Right lung (tissue), 10 donors: ENCODE data around the gene ICA1L. TPM values are rescaled to one million over a fixed set of nuclear protein-coding genes. Genes with fewer than 3 reads are reported as not detected.
"Not testable (repeated sequence)": the region's sequence is repeated elsewhere in the genome, so short reads cannot be mapped to it uniquely, and the experiment has no call there.

Source experiments
- DNase-seq, 2 donors: peaks; one replicate each; pipeline ENCODE4 v3.0.0-alpha.2; 2013
- long read RNA-seq, 8 donors: transcript quantifications; one replicate each; lab custom pipeline, GENCODE V29; 2026
- polyA plus RNA-seq, 5 donors: library from polyadenylated mRNA; unstranded; fragments of 120-200 nt; gene quantifications; one replicate each; pipeline versions ENCODE4 v1.2.1 to v1.2.3, GENCODE V29; 2013; ENCODE audit warnings: inconsistent platforms in 1 of 5, low replicate concordance in 1 of 5; ENCODE audit not compliant: insufficient read length in 5 of 5, insufficient read depth in 1 of 5

The ICA1L gene
- 10 to 100 TPM; 10.7 to 23.4 (median 21.1) TPM for polyA plus RNA-seq
- long read RNA-seq, donor 1, result 0 reads
- long read RNA-seq, donor 2, partial matches to known transcripts, result 0 of 1 reads
- long read RNA-seq, donor 2, other reads (novel, unspliced or antisense), result 0 of 1 reads
- long read RNA-seq, donor 3, partial matches to known transcripts, result 0 of 1 reads
- long read RNA-seq, donor 3, other reads (novel, unspliced or antisense), result 0 of 1 reads
- long read RNA-seq, donor 4, partial matches to known transcripts, result 0 of 1 reads
- long read RNA-seq, donor 4, other reads (novel, unspliced or antisense), result 0 of 1 reads
- long read RNA-seq, donor 5, partial matches to known transcripts, result 0 of 1 reads
- long read RNA-seq, donor 5, other reads (novel, unspliced or antisense), result 0 of 1 reads
- long read RNA-seq, donor 6, partial matches to known transcripts, result 0 of 1 reads
- long read RNA-seq, donor 6, other reads (novel, unspliced or antisense), result 0 of 1 reads
- long read RNA-seq, donor 7, result 0 reads
- long read RNA-seq, donor 8, partial matches to known transcripts, result 0 of 1 reads
- long read RNA-seq, donor 8, other reads (novel, unspliced or antisense), result 0 of 1 reads

DNA sequence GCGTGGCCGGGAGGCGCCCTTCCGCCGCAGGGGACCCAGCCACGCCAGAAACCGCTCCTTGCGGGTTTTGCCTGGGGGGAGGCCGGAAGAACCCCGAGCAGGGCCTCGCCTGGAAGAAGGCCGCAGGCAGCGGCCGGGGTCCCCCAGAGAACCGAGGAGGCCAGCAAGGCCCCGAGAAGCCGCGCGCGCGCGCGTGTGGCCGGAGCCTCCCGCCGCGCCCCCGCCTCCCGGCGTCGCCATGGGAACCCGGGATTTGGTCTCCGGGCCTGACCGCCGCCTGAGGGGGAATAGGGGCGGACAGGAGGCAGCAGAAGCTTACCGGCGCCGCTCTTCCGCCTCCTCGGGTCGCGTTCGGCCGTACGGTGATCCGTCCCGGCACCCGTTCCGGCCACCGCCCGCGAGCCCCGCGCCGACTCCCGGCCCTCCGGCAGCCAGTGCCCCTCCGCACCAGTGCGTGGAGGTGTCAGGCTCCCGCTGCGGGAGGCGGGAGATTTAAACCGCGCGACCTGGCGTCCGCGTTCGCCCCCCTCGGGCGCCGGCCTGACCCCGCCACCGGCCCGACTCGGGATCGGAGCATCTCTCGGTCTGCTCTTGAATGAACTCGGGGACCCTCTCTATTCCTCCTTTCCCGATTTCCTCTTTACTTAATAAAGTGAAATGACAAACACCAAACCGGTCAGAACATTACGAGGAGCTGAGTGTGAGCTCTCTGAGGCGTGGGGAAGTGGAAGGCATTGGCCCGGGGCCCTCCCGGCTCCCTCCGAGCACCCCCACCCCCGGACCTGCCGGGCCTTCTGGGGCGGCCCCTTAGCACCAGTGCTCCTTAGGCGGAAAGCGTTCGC, at the start of gene ICA1L:
TSS of gene ICA1L (minus strand) at position 467 of the 842 bp plus-strand sequence. CDS start 42,757 bp downstream, outside the sequence.
- peak; percentile 85 to 87 for DNase-seq

DNA sequence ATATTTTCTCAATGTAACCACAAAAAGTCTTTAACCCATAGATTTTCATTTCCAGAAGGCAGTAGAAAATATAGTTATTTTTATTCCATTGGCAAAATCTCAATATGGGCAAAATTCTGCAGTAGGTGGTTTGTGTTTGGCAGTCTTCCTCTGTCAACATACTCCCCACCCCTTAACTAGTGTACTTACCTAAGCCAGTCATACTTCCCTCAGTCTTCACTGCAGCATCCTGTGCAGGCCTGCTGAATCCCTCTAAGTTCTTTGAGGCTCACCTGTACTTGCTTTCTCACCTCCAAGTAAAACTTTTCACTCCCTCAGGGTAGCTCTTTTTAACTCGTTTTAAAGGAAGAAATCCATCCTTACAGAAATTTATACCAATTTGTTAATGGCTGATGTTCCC, 47.3 kb upstream of the ICA1L start:
- no peak for DNase-seq

DNA sequence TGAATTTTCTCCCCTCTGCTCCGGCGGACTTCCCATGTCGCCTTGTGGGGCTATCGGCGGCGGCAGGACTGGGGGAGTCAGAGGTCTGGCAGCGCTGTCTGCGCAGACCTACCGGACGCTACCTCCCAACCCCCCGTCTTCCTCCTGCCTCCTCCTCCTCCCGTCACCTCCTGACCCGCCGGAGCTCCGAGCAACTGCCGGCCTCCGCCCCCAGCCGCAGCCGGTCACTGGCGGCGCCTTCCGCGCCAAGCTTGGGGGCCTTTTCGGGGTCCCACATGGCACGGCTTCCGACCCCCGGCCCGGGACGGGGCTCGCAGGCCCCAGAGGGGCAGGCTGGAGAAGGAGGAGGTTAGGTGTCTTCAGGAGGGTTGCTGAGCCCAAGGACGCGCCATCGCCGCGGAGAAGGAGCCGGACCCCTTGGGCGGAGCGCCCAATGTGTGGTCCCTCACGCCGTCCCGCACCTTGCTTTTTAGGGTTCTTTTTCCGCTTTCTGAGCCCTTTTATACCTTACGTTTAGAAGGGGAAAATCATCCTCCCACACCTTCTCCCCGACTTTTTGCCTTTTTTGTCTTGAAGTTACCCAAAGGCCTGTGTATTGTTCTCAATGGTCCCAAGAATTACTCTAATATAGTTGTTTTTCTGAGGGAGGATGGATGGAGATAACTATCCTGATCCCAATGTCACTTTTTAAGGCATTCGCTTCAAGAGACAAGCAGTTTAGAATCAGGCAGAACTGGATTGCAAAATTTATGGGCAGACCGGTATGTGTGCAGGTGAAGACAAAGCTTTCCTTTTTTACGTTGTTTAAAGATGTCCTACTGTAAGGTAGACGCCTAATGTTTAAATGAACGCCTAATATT, 41.0 kb upstream of the ICA1L start:
- peak in 1 of 2 donors; percentile 12 for DNase-seq

DNA sequence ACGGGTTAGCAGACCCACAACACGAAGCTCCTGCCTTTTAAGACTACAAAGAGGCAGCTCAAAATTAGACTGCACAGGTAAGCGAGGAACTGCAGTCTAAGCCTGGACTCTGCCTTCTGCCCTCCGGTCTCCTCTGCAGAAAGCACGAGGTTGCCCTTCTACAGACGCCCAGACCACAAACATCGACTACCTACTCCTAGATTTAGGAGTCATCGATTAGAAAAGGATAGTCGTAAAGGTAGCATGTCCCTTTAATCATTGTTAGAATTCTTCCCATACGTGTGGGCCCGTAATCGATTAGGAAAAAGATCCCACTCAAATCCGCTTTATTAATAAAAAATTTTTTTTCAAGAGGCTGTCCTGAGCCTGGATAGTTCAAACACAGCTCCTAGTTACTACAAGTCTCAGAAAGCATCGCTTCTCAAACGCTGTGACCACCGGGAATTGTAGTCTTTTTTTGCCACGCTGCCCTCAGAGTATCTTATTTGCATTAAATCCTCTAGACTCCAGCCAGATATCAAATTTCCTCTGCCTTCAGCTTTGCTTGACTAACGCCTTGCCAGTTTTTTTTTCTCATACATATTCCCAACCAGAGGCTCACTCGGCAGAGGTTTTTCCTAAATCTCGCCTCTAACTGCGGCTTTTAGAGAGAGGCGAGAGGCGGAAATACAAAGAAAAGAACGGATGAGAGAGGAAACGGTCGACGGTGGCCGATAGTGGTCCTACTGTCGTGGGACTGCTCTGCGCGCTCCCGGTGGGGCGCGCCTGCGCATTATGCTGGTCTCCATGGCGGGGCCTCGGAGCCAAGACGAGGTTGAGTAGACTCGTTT, 40.2 kb upstream of the ICA1L start, which contains the start of the genes CARF and WDR12:
TSS of gene CARF (plus strand) at position 764 of the 830 bp plus-strand sequence. CDS start 29,628 bp downstream, outside the sequence.
TSS of gene WDR12 (minus strand) at position 162 of the 830 bp plus-strand sequence. CDS start 197 bp downstream, outside the sequence.
- DNase-seq, result peak; percentile 95 to 96

DNA sequence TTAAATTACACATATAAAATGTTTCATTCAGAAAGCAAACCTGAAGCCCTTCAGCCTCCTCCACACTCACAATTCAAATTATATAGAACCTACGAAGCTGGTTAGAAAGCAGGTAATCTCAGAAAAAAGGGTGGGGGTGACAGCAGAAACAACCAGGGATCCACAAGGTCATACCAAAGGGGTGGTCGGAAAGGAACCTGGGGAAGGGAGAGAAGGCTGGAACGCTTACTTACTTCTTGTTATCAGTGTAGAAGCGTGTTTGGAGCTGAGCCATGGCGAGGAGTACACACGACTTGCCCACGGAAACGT, 39.6 kb upstream of the ICA1L start:
- no peak for DNase-seq

DNA sequence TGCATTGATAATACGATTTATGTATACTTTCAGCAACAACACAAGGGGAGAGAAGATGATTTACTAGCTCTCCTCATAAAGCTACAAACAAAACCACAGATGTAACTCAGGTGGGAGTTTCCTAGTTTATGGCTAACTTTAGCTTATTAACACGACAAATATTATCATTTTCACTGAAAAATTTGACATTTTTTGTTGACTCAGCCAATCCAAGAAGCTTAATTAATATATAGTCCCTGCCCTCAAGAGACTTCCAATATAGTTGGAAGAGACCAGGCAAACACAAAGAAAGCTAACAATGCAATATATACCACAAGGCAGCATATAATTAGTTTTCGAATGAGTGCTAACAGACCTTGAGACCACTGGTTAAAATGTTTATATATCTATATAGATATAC, 39.1 kb upstream of the ICA1L start:
- DNase-seq, result no peak

DNA sequence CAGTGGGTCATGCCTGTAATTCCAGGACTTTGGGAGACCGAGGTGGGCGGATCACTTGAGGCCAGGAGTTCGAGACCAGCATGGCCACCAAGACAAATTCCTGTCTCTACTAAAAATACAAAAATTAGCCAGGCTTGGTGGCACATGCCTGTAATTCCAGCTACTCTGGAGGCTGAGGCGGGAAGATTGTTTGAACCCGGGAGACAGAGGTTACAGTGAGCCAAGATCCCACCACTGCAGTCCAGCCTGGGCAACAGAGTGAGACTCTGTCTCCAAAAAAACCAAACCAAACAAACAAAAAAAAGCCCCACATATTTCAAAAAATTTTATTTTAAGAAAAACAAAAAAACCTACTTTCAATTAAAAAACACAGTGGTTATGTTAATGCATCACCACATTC, 38.7 kb upstream of the ICA1L start:
- not testable (repeated sequence) for DNase-seq

DNA sequence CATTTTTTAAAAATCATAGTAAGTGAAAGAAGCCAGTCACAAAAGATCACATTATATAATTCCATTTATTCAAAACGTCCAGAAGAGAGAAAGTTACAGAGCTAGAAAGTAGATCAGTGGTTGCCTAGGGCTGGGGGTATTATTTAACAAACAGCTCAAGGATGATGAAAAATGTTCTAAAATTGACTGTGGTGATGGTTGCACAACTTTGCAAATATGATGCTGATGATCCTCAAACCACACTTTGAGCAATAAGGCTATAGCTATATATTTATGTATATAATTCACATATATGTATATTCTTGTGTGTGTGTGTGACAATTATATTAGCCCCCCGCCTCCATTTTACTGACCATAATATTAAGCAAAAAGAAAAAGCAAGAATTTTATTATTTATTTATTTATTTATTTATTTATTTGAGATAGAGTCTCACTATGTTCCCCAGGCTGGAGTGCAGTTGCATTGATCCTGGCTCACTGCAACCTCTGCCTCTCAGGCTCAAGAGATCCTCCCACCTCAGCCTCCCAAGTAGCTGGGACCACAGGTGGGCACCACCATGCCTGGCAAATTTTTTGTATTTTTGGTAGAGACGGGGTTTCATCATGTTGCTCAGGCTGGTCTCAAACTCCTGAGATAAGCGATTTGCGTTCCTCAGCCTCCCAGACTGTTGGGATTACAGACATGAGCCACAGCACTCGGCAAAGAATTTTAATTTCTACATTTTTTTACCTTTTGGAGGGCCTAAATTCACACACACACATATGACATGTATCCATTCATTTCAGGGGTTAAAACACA, 38.0 kb upstream of the ICA1L start:
- no peak for DNase-seq

DNA sequence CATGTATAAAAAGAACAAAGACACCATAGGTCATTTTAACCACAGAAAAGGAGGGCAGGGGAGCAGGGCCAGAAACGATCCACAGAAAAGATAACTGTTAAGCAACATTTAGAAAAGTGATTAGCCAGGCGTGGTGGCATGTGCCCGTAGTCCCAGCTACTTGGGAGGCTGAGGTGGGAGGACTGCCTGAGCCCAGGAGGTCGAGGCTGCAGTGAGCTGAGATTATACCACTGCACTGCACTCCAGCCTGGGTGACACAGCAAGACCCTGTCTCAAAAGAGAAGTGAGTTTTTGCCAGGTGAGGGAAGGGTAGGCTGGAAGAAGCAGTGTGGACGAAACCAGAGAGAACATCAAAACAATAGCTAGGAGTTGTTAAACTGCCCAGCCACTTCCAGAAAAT, 36.6 kb upstream of the ICA1L start:
- no peak for DNase-seq

DNA sequence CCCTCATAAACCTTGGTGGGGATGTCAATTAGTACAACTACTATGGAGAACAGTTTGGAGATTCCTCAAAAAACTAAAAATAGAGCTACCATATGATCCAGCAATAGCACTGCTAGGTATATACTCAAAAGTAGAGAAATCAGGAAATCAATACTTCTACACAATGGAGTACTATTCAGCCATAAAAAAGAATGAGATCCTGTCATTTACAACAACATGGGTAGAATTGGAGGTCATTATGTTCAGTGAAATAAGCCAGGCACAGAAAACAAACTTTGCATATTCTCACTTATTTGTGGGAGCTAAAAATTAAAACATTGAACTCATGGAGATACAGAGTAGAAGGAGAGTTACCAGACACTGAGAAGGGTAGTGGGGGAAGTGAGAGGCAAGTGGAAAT, 33.9 kb upstream of the ICA1L start:
- not testable (repeated sequence) for DNase-seq

DNA sequence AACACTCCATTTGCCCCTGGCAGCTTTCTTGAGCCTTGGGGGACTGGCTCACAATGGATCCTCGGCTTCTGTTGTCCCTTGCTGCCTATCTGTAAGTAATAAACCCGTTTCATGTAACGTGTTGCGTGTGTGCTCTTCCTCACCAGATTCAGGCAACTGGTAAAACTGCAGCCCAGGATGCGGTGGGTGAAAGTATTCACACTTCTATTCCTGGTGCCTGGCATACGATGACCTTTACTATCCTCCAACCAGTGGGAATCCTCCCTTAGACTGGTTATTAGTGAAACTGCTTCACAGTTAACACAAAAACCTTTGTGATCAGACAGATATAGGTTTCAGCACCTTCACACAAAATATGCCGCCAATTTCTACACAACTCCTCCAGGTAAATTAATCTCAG, 13.6 kb upstream of the ICA1L start:
- DNase-seq, result no peak

DNA sequence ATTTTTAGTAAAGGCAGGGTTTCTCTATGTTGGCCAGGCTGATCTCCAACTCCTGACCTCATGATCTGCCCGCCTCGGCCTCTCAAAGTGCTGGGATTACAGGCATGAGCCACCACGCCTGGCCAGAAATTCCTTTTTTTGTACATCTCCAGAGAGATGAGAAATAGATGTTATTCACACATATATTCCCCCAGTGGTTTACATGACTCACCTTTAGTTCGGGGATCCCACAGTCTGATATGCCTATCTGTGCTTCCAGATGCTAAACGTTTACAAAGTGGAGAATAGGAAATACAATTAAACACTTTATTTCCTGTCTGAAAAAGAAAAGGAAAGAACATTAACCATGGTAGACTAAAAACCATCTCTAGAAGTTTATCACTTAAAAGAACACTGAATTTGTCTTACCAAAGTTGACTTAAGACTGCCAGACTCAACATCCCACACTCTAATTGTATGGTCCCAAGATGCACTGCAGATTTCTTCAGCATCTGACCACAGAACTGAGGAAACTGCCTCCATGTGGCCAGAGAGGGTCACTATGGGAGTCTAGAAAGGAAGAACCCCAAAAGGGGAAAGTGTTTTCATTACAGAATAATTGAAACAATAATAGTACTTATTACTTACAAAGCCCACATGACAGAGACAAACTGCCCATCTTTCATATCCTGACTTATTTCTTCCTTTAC, 12.6 kb upstream of the ICA1L start:
- no peak for DNase-seq

DNA sequence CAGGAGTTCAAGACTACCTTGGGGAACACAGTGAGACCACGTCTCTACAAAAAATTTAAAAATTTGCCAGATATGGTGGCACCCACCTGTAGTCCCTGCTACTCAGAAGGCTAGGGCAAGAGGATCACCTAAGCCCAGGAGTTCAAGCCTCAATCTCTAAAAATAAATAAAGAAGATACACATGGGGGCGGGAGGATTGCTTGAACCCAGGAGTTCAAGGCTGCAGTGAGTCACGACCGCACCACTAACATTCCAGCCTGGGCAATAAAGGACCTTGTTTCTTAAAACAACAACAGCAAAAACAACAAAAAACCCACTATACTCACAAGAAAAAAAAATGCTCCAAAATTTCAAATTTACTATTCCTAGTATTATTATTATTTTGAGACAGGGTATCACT, 10.0 kb upstream of the ICA1L start:
- no peak for DNase-seq

DNA sequence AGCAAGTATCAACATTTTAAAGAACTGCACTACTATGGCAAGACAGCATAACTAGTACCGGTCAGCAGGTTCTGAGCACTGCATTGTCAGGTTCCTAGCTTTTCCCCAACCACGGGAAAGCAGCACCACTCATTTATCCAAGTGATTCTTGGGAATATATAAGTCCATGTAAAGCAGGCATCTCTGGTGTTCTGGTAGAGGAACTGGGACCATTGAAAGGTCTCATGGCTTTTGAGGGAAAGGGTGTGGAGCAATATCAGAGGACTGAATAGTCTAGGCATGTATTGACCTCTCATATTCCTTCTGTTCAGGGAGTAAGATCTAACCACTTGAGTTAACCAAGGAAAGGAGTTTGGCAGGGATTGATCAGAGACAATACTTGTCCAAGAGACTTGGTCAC, 6.1 kb upstream of the ICA1L start:
- DNase-seq, result no peak

DNA sequence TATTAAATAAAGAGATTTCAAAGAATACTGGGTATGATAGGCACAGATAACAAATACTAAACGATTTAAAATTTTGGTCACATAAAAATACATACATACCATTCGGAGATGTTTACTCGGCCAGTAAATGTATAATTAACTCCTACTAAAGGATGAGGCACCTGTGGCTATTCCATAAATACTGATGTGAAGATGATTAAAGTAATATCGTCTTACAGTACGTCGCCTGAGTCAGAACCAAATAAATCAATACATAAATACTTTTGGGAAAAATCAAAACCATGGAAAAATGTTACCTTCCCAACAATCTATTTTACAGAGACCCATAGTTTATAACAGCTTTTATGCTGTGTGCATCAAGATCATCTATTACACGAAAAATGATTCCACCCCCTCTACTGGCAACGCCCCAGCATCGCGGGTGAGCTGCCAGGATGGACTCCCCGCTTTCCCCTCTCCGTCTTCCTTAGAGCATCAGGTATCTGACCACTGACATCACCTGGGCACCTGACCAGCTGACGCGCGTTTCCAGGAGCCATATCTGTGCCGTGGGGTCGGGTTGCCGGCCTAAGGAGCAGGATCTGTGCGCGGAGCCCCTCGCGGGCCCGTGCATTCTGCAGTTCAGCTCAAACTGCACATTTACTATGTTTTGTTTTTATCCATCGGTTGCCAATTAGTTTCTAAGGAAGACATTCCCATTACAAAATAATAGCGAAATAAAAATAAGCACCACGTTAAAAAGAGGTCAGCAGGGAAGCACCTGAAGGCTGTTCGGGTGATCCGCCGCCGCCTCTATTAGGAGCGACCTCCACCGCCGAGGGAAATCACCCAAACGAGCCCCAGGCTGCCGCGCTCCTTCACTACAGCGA, 901 bp downstream of the ICA1L start:
- peak; percentile 74 to 76 for DNase-seq

DNA sequence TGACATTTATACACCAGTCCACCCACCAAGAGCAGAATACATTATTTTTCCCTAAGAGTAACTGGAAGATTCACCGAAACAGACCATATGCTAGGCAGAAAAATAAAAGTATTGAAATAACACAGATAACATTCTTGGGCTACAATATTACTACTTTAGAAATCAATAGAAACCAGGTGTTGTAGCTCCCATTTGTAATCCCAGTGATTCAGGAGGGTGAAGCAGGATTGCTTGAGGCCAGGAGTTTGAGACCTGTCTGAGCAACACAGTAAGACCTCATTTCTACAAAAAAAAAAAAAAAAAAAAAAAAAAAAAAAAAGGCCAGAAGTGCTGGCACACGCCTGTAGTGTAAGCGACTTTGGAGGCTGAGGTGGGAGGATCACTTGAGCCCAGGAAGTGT, 9.6 kb downstream of the ICA1L start:
- DNase-seq, result no peak

DNA sequence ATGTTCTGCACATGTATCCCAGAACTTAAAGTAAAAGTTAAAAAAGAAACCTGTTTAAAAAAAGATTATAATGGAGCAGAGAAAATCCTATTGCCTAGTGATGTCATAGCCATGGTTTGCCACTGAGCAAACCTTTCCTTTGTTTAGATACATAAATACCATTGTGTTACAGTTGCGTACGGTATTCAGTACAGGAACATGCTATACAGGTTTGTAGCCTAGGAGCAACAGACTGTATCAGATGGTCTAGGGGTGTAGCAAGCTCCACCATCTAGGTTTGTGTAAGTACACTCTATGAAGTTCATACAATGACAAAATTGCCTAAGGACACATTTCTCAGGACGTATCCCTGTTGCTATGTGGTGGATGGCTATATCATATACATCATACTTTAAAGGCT, 13.0 kb downstream of the ICA1L start:
- DNase-seq, result no peak

DNA sequence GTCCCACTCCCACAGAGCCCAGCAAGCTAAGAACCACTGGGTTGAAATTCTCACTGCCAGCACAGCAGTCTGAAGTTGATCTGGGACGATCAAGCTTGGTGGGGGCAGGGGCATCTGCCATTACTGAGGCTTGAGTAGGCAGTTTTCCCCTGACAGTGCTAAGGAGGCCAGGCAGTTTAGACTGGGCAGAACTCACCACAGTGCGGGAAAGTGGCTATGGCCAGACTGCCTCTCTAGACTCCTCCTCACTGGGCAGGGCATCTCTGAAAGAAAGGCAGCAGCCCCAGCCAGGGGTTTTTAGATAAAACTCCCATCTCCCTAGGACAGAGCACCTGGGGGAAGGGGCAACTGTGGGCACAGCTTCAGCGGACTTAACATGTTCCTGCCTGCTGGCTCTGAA, 22.2 kb downstream of the ICA1L start:
- DNase-seq, result not testable (repeated sequence)
